T-helper 2 cell treated with Interferon-gamma antibody and Interleukin-4, amounts not matched to agents 100 ng/mL and 5 ng/mL, for 36 hours (primary cell): Measurements from ENCODE around the gene TRAPPC14. TPM values are rescaled to one million over a fixed set of nuclear protein-coding genes. Genes with fewer than 3 reads are reported as not detected.

Experiments
- intact Hi-C: fragments of 100-400 bp; cut with micrococcal nuclease; formaldehyde crosslinking; loops from one replicate; pipeline ENCODE4 v1.15.1; 2023
- total RNA-seq: library from RNA; stranded (reverse); gene quantifications from 2 replicates; pipeline ENCODE4 v1.2.3, GENCODE V29; 2022

Gene TRAPPC14
- total RNA-seq, 1 donor from 2014 or later = 50.9 TPM

DNA sequence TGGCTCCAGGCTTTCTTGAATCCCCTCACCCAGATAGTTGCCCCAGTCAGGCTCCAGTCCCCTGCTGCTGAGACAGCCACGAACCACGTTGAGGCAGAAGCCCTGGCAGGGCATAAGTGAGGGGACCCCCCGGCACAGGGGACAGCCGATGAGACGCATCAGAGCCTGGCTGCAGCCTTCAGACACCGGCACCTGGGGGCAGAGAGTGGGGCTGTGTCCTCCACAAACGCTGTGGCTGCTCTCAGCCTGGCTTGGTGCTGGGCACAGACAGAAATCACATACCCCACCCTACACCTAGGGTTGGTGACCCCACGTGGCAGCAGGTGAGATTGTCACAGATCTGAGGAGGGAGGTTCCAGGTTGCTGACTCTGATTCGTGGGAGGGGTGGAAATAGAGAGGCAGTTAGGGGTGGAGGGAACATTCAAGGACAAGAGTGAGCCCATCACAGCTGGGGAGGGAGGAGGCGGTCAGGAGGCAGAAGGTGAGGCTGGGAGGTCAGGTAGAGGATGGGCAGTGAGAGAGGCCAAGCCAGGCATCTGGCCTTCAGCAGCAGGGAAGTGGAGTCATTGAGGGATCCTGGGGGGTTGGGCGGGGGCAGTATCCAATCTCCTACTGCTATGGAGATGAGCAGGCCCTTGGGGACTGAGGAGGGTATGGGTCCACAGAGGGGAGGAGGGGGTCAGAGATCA is 15.4 kb upstream of the TRAPPC14 start:
- intact Hi-C loops = no loop called here

DNA sequence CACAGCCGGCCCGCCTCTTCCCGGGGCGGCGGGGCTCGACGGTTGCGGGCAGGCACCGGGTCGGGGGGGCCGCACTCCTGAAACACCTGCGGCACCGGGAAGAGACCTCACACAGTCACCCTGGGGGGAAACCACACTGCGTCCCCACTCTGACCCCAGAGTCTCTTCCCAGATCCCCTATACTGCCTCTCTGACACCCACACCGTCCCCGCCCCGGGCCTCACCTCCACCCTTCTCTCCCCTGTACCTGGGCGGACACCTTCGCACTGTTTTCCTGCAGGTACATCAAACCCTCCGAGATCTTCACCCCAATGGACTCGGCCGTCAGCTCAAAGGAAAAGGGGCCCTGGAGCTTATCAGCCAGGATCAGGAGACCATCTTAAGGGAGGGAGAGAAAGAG is 13.3 kb upstream of the TRAPPC14 start:
- intact Hi-C loops = no loop called here

DNA sequence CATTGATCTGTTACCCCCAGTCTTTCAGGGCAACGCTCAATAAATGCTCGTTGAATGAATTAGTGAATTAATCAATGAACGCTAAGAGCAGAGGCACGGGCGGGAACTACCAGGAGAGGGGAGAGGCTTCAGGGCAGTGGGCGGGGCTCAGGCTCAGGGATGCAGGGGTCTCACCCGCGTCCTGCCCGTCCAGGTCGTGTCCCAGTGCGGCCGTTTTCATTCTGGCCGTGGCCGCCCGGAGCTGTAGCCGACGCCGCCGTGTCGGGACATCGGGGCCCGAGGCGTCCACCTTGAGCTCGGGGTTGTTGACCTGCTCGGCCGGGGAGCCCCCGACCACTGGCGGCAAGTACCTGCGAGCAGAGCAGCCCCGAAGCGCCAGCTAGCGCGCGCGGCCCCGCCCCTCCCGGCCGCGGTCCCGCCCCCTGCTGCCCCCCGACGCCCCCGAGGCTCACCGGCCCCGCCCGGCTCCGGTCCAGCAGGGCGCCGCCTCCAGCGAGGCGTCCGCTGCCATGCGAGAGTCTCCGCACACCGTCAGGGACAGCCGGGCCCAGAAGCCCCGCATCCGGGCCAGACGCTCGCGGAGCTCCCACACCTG is 12.7 kb upstream of the TRAPPC14 start:
- intact Hi-C loops = no loop called here

DNA sequence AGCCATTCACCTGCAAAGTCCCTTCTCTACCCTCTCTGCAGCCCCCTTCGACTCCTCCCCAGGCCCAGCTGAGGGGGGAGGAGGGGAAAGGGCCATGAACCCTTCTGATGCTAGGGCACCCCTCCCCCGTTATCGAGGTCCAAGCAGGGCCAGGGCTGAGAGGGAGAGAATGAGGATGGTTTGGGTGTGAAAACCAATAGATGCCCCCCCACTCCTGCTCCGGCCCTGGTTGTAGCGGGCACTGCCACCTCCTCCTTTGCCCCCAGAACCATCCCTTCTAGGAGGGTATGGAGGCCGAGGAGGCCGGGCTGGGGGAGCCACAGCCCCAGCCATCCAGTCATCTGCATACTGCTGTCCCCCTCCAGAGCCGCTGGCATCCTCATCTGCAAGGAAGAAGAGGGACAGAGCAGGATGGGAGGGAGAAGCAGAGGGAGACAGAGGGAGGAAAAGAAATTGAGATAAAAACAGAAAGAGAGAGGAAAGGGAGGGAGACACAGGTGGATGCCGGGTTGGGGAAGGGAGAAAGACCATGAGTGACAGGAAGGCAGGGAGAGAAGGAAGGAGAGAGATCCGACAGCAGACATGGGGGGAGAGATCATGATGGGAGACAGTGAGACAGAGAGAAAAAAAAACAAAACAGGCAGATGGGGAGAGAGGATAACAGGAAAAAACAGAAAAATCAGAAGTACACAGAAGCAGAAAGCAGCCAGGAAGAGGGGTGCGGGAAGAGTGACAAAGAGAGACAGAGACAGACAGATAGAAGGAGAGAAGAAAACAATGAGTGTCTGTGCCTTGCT is 11.8 kb upstream of the TRAPPC14 start:
- intact Hi-C loops = no loop called here

DNA sequence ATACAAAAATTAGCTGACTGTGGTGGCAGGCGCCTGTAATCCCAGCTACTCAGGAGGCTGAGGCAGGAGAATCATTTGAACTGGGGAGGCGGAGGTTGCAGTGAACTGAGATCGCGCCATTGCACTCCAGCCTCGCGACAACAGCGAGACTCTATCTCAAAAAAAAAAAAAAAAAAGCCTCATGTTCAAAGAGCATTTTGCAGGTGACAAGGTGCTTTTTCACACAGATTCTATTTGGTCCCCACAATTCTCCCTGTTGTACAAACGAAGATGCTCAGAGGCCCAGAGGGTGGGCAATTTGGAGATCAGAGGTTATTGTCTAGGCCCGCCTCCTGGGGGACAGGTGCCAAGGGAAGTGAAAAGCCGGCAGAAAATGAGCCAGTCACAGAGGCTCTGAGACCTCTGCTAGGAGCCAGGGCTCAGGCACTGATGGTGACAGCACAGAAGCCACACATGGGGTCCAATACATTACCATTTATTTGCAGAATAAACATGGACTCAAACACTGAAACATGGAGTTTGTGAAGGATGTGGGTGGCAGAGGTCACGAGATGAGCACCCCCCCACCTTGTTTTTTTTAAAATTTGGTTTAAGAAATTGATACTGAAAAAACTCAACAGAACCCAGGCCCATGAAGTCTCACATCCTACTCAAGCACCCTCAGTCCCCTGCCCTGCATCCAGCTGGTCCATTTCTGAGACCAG is 10.8 kb upstream of the TRAPPC14 start:
- intact Hi-C loops = no loop called here

DNA sequence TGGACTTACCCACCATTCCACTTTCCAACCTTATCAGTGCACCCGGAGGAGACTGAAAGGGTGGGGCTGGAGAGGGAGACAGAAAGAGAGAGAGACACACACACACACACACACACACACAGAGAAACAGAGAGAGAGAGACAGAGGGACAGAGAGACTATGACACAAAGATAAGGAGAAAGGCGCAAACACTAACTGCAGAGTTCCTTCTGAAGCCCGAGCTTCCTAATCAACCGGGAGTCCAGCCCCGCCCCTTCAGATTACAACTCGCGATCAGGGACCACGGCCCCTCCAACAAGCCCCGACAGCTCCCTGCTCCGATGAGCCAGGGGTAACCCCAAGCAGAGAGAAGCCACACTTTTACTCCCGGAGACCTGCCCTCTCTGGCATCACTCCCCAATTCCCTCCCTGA is 9.4 kb upstream of the TRAPPC14 start:
- intact Hi-C loops = loop anchor here (1.0 kb wide), 1 partner anchor 9 kb away; the partner anchor contains the start of genes GPC2 and STAG3

DNA sequence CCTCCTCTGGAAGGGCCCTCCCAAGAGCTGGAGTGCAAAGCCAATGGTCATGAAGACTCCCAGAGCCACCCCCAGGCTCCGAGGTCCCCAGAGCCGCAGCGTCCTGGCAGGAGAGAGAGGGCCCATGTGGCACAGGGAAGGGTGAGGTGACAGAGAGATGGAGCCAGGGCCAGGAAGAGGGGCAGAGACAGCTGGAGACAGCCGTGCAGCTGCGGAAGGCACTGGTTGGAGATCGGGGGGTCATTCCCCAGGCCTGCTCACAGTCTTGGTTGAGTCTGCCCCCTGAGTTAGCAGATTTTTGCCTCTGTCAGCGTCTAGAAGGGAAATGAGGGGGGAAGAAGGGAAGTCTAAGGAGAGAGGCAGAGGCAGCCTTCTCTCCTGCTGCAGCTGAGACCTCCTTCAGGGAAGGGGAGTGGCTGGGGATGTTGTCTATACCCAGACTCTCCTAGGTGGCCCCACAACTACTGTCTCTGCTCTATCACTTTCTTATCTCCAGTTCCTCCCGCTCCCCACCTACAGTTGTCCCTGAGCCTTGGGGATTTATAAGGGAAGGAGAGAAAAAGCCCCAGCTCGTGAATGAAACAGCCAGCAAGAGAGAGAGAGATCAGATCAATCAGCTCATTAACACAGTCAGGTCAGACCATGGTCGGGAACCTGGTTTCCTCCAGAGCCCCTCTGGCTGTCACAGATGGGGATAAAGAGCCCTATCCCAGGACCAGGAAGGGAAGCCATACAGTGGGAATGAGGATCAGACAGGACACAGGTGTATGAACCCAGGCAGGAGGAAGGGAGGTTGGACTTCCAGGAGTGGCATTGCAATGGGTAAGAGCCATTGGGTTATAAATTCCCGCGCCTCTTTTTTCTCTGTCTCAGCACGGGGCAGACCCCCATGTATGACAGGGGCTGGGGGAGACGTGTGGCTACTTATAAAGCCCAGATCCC is 8.7 kb upstream of the TRAPPC14 start:
- intact Hi-C loops = no loop called here

DNA sequence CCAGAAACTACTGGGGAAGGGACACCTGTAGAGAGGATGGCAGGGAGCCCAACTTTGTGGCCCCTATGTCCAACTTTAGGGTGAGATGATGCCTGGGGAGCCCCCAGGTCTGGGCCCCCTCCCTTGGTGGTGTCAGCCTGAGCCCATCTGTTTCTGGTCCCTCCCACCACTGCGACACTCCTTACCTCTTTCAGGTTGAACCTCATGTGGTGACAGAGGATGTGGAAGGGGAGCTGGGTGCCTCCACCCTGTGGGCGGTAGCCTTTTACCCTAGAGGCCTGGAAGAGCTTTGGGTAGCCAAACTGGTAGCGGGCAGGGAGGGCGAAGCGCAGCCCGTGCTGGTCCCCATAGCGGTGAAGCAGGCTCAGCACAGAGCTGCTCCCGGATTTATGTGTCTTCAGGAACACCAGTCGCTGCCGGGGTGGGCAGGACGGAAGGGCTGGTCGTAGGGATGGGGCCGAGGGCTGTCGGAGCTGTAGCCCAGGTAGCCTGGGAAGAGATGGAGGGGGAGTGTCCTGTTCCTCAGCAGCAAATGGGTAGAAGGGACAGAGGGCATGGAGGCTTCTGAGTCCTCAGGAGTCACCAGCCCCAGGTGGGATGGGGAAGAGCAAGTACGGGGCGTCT is 7.9 kb upstream of the TRAPPC14 start:
- intact Hi-C loops = no loop called here

DNA sequence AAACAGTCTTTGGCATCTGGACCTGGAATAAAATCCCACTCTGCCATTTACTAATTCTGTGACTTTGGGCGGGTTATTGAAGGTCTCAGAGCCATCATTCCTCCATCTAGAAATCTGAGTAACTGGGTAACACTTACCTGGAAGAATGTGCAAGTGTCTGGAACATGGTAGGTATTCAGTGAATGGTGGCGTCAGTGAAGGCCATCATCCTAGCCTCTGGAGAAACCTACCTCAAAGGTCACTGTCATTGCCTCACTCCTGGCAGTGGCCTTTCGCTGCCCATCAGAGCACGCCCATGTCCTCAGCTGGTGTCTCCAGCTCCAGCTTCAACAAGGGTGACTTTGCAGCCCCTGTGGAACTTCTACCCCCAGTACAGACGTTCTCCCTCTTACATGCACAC is 5.3 kb upstream of the TRAPPC14 start:
- intact Hi-C loops = no loop called here

DNA sequence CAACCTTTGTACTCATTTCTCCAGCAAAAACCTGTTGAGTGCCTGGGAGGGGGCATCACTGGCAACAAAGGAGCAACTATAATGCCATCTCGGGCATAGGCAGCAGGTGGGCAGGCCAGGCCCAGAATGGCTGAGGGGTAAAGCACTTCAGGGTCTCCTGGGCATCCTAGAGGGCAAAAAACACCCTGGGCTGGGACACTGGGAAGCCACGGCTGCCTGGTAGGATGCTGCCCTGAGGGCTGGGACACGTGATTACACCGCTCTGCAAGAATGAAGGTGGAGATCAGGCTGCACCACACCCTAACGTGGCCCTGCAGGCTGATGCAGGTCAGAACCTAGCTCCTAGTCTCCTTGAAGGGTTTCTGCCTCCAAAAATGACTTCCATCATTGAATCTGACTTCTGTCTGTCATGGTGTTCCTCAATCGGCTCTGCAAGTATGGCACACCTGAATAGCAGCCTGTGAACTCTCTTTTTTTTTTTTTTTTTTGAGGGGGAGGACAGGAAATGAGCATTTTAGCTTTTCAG is 4.5 kb upstream of the TRAPPC14 start:
- intact Hi-C loops = no loop called here

DNA sequence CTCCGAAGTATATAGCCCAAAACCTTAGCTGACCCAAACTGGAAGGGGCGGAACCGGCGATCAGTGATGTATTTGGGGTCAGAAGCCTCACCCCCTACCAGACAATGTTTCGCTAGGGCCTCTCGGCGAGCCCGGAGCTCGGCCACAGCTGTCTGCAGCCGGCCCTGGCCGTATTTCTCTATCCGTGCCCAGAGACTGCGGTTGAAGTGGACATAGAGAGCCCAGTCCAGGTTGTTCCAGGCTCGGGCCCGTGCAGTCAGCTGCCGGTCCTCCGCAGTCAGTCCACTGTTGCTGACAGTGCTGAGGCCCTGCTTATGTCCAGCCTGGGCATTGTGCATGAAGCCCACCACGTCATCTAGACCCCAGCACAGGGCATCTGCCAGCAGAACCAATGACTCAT is 1.5 kb upstream of the TRAPPC14 start:
- intact Hi-C loops = no loop called here

DNA sequence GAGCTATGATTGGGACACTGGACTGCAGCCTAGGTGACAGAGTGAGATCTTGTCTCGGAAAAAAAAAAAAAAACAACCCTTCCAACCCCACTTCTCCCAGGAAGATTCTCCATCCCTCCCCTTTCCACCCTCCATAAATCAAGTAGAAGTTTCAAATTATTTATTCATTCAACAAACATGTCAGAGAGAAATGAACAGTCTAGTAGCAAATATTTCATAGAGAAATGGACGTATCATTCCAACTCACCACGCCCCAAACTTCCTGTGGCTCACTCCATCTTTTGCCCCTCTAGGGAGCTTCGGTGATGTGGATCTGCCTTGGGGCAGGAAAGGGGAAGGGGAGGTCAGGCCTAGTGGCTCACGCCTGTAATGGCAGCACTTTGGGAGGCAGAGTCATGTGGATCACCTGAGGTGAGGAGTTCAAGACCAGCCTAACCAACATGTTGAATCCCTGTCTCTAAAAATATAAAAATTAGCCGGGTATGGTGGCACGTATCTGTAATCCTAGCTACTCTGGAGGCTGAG is 638 bp upstream of the TRAPPC14 start:
- intact Hi-C loops = loop anchor here (5.0 kb wide), 1 partner anchor 48 kb away; no protein-coding TSS in a partner anchor

DNA sequence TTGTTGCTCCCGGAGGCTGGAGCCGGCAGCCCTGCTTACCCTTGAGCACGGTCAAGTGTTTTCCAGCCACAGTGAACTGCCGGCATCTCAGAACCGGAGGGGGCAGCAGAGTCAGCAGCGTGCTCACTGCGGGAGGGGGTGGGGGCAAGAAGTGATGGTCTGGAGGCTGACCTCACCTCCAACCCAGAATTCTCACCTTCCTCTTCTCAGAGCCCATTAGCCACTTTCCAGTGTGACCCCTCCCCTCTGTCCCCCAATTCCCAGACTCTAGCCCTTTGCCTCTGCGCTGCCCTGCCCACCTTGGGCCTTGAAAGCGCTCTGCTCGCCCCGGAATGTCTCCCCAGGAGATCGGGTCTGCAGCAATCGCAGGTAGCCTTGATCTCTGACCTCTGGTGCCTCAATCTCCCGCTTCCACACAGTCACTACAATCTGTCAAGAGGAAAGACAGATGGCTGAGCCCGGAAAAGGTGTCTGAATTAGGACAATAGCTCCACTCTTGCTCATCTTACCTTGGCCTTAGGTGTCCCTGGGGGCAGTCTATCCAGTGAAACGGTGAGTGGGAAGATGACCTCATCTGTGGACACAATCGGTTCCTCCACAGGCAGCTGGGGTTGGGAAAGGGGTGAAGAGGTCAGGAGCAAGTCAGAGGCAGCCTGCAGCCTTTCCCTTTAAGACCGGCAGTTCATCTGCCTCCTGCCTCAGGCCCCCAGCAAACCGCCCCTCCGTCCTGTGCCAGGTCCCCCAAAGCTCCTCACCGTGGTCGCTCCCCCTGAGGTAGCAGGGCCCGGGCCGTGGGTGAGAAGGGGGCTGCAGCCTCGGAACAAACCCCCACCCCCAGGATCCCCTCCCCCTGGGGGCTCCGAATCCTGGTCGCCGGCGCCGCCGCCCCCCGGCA is 942 bp downstream of the TRAPPC14 start:
- intact Hi-C loops = loop anchor here (1.0 to 5.0 kb wide), 2 partner anchors 9 to 50 kb away; partner anchors contain the start of gene LAMTOR4

DNA sequence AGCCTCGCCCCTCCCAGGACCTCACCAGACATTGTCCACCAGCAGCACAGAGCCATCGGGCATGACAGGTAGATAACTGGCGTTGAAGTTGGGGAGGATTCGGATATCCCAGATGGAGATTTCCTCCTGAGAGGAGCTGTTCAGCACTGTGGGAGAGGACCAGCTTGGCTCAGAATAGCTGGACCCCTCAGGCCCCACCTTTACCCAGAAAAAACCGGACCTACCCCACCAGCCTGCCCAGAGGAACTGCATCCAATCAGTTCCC is 1.5 kb downstream of the TRAPPC14 start:
- intact Hi-C loops = loop anchor here (5.0 kb wide), 1 partner anchor 50 kb away; no protein-coding TSS in a partner anchor

DNA sequence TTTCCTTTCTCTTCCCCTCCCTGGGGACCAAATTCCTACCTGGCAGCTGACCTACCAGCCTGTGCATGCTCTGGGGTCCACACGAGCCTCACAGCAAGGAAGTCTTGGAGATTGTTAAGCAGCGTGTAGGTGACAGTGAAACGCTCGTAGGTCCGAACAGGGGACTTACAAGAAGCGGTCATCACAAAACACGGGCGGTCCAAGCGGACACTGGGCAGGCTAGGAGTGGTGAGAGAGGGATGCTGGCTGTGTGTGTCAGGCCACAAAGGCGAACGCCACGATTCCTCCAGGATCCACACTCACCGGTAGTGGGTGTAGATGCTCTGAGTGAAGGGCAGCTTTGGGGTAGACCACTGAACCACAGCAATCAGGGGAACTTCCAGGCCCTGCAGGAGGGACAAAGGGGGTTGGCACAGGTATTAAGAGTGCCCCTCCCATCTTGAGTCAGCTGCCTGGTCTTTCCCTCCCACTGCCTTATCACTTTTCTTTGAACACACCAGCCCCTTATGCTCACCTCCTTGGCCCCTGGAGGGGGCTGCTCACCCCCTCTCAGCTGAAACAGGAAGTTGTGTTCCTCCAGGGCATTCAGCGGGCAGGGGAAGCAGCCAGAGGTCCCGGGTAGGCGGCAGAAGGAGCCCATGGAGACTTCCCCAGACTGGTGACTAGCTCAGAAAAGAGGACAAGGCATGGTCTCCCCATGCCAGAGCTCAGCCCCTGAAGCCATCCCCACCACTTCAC is 2.0 kb downstream of the TRAPPC14 start:
- intact Hi-C loops = loop anchor here (5.0 kb wide), 1 partner anchor 51 kb away; no protein-coding TSS in a partner anchor

DNA sequence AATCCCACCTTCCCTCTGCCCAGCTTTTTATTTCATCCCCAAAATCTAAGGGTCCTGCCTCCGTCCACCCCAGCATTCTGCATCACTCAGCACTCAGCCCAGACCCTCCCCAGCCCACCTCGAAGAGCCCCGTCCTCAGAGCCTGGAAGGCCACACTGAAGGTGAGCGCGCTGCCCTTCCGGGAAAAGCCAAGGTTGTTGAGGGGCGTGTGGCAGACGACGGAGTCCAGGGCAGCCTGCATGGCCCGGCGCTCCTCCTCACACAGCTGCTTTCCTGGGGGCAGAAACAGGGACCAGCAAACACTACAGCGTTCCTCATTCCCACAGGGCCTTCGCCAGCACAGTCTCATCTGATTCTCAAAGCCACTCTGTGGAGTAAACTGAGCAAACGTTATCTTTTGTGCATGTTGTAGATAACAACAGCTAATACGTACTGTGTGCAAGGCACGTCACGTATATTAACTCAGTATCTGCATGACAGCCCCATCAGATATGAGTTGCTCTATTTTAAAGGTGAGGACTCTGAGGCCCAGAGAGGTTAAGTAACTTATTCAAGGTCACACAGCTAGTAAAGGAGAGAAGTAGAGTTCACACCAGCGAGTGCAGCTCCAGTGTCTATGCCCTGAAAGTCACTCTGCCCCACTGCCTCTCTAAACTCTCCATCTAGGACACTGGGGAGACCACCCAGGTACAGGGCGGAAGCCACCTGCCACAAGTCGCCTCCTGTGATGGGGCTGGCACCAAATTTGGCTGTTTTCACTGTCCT is 2.8 kb downstream of the TRAPPC14 start:
- intact Hi-C loops = loop anchor here (5.0 kb wide), 1 partner anchor 52 kb away; no protein-coding TSS in a partner anchor
